GM18907 (cell line): ENCODE results near the gene KCNA2.

Source experiments
- ATAC-seq: cut with Tn5 transposase; IDR thresholded peaks from one replicate; pipeline ENCODE4 v1.9.1; 2021; ENCODE audit warnings: mild to moderate bottlenecking, moderate library complexity; ENCODE audit not compliant: unreplicated experiment

Gene KCNA2

GRCh38 chr1:110605901-110606656 is at the start of gene KCNA2:
KCNA2 (minus strand) TSS chr1:110606358; CDS start chr1:110604782, 1,576 bp downstream.
- ATAC-seq: no peak

- no peak for ATAC-seq
These were observed 44.5 kb upstream of the KCNA2 start for GRCh38 chr1:110650609-110651008.

GRCh38 chr1:110648417-110648816 is 42.3 kb upstream of the KCNA2 start:
- no peak for ATAC-seq

- ATAC-seq: no peak
These were observed 41.2 kb upstream of the KCNA2 start for GRCh38 chr1:110647254-110647891.

GRCh38 chr1:110645821-110646735 is 39.9 kb upstream of the KCNA2 start:
- ATAC-seq: no peak

- no peak for ATAC-seq
These were observed 39.1 kb upstream of the KCNA2 start for GRCh38 chr1:110645211-110645610.

GRCh38 chr1:110643879-110644472 is 37.8 kb upstream of the KCNA2 start:
- ATAC-seq: no peak

- ATAC-seq: no peak
These were observed 33.7 kb upstream of the KCNA2 start for GRCh38 chr1:110639724-110640386.

GRCh38 chr1:110638556-110638955 is 32.4 kb upstream of the KCNA2 start:
- no peak for ATAC-seq

- ATAC-seq: no peak
These were observed 31.9 kb upstream of the KCNA2 start for GRCh38 chr1:110638058-110638457.

- ATAC-seq: no peak
These were observed 31.3 kb upstream of the KCNA2 start for GRCh38 chr1:110637475-110637874.

- no peak for ATAC-seq
These were observed 30.2 kb upstream of the KCNA2 start for GRCh38 chr1:110636149-110636935.

- no peak for ATAC-seq
These were observed 29.3 kb upstream of the KCNA2 start for GRCh38 chr1:110635434-110635833.

- ATAC-seq: peak; percentile 73
These were observed 28.5 kb upstream of the KCNA2 start for GRCh38 chr1:110634455-110635311.

- ATAC-seq: no peak
These were observed 27.9 kb upstream of the KCNA2 start for GRCh38 chr1:110634086-110634454.

- no peak for ATAC-seq
These were observed 27.5 kb upstream of the KCNA2 start for GRCh38 chr1:110633646-110634030.

GRCh38 chr1:110631836-110632620 is 25.9 kb upstream of the KCNA2 start:
- no peak for ATAC-seq
